Ishikawa (cell line): ENCODE data around the gene TEKT2.

Experiments
- CEBPB ChIP-seq: IDR thresholded peaks from 2 replicates; pipeline ENCODE4 v1.6.1; 2012
- CREB1 ChIP-seq: IDR thresholded peaks from 2 replicates; pipeline ENCODE4 v1.6.1; 2012; ENCODE audit warnings: low read depth
- EGR1 ChIP-seq: IDR thresholded peaks from 2 replicates; pipeline ENCODE4 v1.6.1; 2012
- EP300 ChIP-seq: IDR thresholded peaks from 2 replicates; pipeline ENCODE4 v1.6.1; 2012; ENCODE audit warnings: borderline replicate concordance
- FOXM1 ChIP-seq: IDR thresholded peaks from 2 replicates; pipeline ENCODE4 v1.6.1; 2012; ENCODE audit warnings: low read depth, borderline replicate concordance
- NFIC ChIP-seq: IDR thresholded peaks from 2 replicates; pipeline ENCODE4 v1.6.1; 2012
- RAD21 ChIP-seq: IDR thresholded peaks from 2 replicates; pipeline ENCODE4 v1.6.1; 2012; ENCODE audit warnings: low read depth
- TAF1 ChIP-seq: IDR thresholded peaks from 2 replicates; pipeline ENCODE4 v1.6.1; 2012; ENCODE audit warnings: low read depth, mild to moderate bottlenecking
- TCF12 ChIP-seq: IDR thresholded peaks from 2 replicates; pipeline ENCODE4 v1.6.1; 2012; ENCODE audit warnings: low read depth
- TEAD4 ChIP-seq: IDR thresholded peaks from 2 replicates; pipeline ENCODE4 v1.6.1; 2012
- YY1 ChIP-seq: IDR thresholded peaks from 2 replicates; pipeline ENCODE4 v1.6.1; 2012; ENCODE audit warnings: low read depth
- ZBTB7A ChIP-seq: IDR thresholded peaks from 2 replicates; pipeline ENCODE4 v1.6.1; 2012; ENCODE audit warnings: low read depth
- TF ChIP-seq, protein P1 (sequence below): IDR thresholded peaks from 2 replicates; pipeline ENCODE4 v1.6.1; 2012
- TF ChIP-seq, protein P2 (sequence below): IDR thresholded peaks from 2 replicates; pipeline ENCODE4 v1.6.1; 2012
- TF ChIP-seq, protein P3 (sequence below): IDR thresholded peaks from 2 replicates; pipeline ENCODE4 v1.6.1; 2012; ENCODE audit warnings: low read depth, mild to moderate bottlenecking

Gene TEKT2

GRCh38 chr1:36094621-36095061, 10.7 kb downstream of the TEKT2 start:
- TF ChIP-seq FOXM1 (no peak), RAD21 (no peak), NFIC (no peak), TAF1 (no peak)
- TF ChIP-seq, protein P1, sequence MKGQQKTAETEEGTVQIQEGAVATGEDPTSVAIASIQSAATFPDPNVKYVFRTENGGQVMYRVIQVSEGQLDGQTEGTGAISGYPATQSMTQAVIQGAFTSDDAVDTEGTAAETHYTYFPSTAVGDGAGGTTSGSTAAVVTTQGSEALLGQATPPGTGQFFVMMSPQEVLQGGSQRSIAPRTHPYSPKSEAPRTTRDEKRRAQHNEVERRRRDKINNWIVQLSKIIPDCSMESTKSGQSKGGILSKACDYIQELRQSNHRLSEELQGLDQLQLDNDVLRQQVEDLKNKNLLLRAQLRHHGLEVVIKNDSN: no peak
- TF ChIP-seq, protein P2, sequence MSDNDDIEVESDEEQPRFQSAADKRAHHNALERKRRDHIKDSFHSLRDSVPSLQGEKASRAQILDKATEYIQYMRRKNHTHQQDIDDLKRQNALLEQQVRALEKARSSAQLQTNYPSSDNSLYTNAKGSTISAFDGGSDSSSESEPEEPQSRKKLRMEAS: no peak

DNA sequence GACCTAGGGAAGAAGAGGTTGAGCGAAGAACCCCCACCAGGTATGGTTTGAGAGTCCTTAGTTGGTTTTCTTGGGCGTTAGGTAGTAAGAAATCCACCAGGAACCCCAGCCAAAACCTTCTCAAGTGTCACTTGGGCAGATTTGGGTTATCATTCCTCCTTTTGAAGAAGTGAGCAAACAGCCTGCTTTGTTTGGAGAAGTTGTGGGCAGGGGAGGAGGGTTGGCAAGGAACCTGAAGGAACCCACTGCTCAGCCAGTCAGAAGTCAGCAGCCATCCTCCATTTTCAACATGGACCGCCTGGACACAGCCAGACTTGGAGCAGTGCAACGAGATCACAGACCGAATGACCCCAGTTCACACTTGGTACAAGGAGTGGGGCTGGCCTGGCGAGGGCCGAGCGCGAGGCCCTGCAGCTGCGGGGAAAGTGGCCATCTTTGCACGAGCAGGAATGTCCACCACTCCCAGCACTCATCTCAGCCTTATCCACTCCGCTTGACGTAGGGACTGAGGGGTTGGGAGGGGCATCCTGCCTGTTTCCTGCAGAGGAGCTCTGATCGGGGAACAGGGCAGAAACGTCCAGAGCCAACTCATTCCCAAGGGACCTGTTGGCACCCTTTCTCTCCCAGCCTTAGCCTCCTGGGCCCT, 12.0 kb downstream of the TEKT2 start:
- TF ChIP-seq CEBPB: no peak
- no peak for TF ChIP-seq FOXM1
- no peak for TF ChIP-seq ZBTB7A
- TF ChIP-seq NFIC: no peak
- TF ChIP-seq CREB1: no peak

- TF ChIP-seq, protein P1: peak; percentile 29
- TF ChIP-seq NFIC (no peak), TCF12 (no peak), EP300 (no peak)
Measured at GRCh38 chr1:36096500-36097432, 12.9 kb downstream of the TEKT2 start.

DNA sequence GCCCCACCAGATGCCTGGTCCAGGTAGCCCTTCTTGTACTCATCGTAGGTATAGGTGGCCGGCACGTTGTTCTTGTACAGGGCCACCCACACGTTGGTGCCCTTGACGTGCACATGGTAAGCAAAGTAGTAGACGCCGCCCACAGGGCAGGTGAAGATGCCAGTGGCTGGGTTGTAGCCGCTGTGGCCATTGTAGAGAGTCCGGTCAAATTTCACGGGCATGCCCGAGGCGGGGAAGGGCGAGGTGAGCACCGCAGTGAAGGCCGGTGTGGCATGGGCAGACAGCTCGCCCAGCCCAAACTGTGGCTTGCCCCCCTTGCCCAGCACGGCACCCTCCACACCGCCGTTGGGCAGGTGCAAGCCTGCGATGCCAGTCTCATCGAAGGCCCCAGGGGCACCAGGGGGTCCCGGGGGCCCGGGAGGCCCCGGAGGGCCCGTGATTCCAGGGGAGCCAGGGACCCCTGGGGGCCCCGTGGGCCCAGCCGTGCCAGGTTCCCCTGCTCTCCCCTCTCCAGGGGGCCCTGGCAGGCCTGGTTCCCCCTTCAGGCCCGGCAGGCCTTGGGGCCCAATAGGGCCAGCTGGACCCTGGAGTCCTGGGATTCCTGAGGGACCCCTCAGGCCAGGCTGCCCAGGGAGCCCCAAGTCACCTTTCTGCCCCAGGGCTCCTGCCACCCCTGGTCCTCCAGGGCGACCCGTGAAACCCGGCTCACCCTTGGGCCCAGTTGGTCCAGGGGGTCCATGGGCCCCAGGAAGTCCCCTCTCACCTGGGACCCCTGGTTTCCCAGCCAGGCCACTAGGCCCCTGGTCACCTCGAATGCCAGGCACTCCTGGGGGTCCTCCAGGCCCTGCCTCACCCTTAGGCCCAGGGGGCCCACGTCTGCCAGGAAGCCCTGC, 14.0 kb downstream of the TEKT2 start:
- no peak for TF ChIP-seq FOXM1
- TF ChIP-seq, protein P2: peak; percentile 37; the same call in 1 of the 2 replicates

- no peak for TF ChIP-seq EGR1
- TF ChIP-seq CEBPB: no peak
- no peak for TF ChIP-seq TEAD4
- TF ChIP-seq EP300: no peak
- TF ChIP-seq TCF12: no peak
- TF ChIP-seq YY1: no peak
- TF ChIP-seq RAD21: no peak
- no peak for TF ChIP-seq ZBTB7A
- TF ChIP-seq, protein P2: no peak
- TF ChIP-seq TAF1: no peak
- TF ChIP-seq FOXM1: no peak
- TF ChIP-seq NFIC: no peak
- TF ChIP-seq, protein P3, sequence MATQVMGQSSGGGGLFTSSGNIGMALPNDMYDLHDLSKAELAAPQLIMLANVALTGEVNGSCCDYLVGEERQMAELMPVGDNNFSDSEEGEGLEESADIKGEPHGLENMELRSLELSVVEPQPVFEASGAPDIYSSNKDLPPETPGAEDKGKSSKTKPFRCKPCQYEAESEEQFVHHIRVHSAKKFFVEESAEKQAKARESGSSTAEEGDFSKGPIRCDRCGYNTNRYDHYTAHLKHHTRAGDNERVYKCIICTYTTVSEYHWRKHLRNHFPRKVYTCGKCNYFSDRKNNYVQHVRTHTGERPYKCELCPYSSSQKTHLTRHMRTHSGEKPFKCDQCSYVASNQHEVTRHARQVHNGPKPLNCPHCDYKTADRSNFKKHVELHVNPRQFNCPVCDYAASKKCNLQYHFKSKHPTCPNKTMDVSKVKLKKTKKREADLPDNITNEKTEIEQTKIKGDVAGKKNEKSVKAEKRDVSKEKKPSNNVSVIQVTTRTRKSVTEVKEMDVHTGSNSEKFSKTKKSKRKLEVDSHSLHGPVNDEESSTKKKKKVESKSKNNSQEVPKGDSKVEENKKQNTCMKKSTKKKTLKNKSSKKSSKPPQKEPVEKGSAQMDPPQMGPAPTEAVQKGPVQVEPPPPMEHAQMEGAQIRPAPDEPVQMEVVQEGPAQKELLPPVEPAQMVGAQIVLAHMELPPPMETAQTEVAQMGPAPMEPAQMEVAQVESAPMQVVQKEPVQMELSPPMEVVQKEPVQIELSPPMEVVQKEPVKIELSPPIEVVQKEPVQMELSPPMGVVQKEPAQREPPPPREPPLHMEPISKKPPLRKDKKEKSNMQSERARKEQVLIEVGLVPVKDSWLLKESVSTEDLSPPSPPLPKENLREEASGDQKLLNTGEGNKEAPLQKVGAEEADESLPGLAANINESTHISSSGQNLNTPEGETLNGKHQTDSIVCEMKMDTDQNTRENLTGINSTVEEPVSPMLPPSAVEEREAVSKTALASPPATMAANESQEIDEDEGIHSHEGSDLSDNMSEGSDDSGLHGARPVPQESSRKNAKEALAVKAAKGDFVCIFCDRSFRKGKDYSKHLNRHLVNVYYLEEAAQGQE: no peak
- TF ChIP-seq, protein P1: no peak
- TF ChIP-seq CREB1: no peak
Measured at GRCh38 chr1:36098650-36099365, 14.9 kb downstream of the TEKT2 start.

GRCh38 chr1:36099681-36100341, 15.9 kb downstream of the TEKT2 start:
- TF ChIP-seq RAD21: peak; percentile 97
- TF ChIP-seq ZBTB7A: 0 out of 2 replicates have a peak, but pooled peaks have one; percentile 29
- no peak for TF ChIP-seq NFIC
